NCI-H748 (cell line): ENCODE data around the gene FRA10AC1.

ENCODE experiments used
- DNase-seq: peaks from one replicate; lab custom pipeline; 2025; ENCODE audit not compliant: unreplicated experiment; lab: John Stamatoyannopoulos, UW

FRA10AC1 gene

DNA sequence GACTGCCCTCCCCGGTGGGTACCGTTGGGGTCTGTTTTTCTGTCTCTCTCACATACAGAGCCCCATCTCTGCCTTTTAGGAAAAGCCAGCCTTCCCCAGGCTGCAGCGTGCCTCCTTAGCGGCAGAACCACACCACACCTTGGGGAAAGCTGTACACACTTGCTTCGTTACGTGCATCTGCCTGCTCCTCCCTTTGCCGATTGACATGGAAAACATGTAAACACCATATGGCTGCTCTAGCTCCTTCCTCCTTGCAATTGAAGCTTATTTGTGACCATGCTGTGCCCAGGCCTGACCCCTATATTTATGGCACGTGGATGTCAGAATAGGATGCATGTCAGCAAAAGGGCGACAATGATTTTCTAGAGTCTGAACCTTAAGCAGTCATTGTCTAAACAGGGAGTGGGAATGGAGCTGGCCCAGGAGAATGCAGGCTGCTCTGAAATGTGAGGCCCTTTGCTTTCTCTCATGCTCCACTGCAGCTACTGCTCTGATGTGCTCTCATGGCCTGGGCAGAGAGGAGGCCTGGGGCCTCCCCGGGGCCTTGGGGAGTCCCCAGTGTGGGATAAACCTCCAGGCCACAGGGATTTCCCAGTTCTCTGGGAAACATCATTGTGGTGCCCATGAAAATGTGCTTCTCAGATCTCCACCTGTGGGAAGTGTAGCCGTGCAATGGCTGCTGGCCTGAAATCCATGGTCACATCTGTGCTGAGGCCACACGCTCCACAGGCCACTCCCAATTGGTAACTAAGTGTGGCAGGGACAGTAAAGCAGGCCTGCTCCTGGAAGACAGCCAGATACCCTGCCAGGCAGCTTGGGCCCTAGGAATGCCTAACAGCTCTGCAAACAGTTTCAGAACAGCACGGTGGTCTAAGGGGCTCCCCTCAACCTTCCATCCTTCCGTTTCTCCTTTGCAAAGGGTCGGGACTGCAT is 71.5 kb downstream of the FRA10AC1 start:
- peak; percentile 10 for DNase-seq

DNA sequence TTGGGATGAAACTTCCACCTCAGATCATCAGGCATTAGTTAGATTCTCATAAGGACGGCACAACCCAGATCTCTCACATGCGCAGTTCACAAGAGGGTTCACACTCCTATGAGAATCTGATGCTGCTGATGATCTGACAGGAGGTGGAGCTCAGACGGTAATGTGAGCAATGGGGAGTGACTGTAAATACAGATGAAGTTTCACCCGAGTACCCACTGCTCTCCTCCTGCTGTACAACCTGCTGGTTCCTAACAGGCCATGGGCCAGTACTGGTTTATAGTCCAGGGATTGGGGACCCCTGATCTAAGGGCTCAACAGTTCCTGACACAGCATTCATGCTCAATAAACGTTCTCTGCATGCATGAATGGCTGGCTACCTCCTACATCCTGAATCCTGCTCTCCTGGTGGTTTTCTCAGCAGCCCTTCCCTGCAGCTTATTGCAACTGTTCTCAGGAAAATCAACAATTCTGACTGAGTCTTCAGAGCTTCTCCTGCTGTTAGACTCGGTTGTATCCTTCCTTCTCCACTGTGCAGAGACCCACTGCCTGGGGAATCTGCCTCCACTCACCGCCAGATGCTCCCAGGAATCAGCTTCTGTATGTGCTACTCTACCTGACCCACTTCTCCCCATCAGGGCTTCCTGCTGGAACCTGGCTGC is 72.6 kb downstream of the FRA10AC1 start:
- no peak for DNase-seq

DNA sequence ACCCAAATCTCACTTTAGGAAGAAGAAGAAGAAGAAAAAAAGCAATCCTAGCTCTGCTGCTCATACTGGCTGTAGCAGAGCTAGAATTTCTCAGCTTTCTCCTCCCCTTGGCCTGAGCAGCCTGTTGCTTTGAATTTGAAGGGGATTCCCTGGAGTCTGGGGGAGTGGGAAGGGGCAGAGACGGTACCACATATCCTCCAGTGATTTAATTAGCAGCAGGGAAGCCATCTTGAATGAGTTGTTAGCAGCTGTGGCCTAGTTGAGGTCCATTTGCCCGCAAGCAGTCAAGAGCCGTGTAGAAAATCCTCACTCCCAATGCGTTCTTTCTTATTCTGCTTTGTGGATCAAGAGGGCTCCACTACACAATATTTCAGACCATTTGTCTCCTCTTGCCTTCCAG is 73.5 kb downstream of the FRA10AC1 start:
- no peak for DNase-seq

DNA sequence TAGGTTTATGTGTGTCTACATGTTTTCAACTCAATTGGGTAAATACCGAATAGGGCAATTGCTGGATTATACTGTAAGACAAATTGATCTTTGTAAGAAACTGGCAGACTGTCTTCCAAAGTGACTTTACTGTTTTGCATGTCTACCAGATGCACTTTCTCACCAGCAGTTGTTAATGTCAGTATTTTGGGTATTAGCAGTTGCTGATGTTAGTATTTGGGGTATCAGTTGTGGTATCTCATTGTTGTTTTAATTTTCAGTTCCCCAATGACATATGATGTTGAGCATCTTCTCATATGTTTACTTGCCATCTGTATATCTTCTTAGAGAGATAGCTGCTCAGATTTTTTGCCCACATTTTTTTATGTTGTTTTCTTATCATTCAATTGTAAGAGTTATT is 79.5 kb downstream of the FRA10AC1 start:
- DNase-seq, result no peak

DNA sequence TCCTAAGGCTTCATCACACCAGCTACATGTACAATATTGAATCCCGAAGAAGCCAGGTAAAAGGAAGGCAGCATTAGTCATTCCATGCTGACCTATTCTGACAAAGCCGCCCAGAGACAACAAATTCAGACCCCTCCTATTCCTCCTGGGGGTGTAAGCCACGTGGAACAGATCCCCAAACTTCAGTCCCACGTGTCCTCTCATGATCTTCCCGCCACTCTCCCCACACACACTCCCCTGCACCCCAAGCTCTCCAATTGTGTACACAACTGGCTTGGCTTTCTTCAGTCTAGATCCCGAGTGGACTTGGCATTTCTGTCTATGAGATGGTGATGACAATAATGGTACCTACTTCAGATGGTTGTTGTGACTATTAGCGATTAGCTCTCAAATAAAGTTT is 81.5 kb downstream of the FRA10AC1 start:
- no peak for DNase-seq
